GM12892 (cell line): Measurements from ENCODE around the gene SMAD7.
A peak's percentile ranks its signal among the peaks of the same experiment; 100 is the strongest.

Experiments
- DNase-seq: peaks from one replicate; pipeline ENCODE4 v3.0.0; 2011; ENCODE audit not compliant: insufficient read length
- FAIRE-seq: peaks from 2 replicates; lab custom pipeline; 2011; peaks lifted over from hg19 to GRCh38; lab: Jason Lieb, UNC
- POLR2A ChIP-seq: IDR thresholded peaks from 2 replicates; pipeline ENCODE4 v1.6.1; 2011; ENCODE audit warnings: low read depth, low read length, control low read depth
- POLR2AphosphoS5 ChIP-seq: IDR thresholded peaks from 2 replicates; pipeline ENCODE4 v1.6.1; 2011; ENCODE audit warnings: low read depth, low read length, control low read depth
- TAF1 ChIP-seq: IDR thresholded peaks from 2 replicates; pipeline ENCODE4 v1.6.1; 2011; ENCODE audit warnings: low read depth, mild to moderate bottlenecking, control low read depth, low read length, borderline replicate concordance

SMAD7 gene

GRCh38 chr18:48938827-48939204, 11.9 kb downstream of the SMAD7 start:
- TF ChIP-seq POLR2A: no peak
- TF ChIP-seq POLR2AphosphoS5: no peak
- no peak for TF ChIP-seq TAF1
- FAIRE-seq (no peak), DNase-seq (no peak)

- no peak for DNase-seq
- no peak for TF ChIP-seq POLR2A
- no peak for TF ChIP-seq TAF1
- no peak for TF ChIP-seq POLR2AphosphoS5
- FAIRE-seq: no peak
Observed at GRCh38 chr18:48937869-48938750, 12.7 kb downstream of the SMAD7 start.

GRCh38 chr18:48935433-48935774, 15.4 kb downstream of the SMAD7 start:
- no peak for TF ChIP-seq POLR2A
- TF ChIP-seq TAF1: no peak
- TF ChIP-seq POLR2AphosphoS5: no peak
- DNase-seq: no peak
- no peak for FAIRE-seq

GRCh38 chr18:48934723-48935432, 15.9 kb downstream of the SMAD7 start:
- DNase-seq (no peak), FAIRE-seq (peak; percentile 93)
- TF ChIP-seq POLR2AphosphoS5 (no peak; the same call in 1 of the 2 replicates), POLR2A (no peak; the same call in none of the 2 replicates), TAF1 (no peak)

- FAIRE-seq (no peak), DNase-seq (no peak)
- TF ChIP-seq TAF1: no peak
- TF ChIP-seq POLR2A: no peak
- TF ChIP-seq POLR2AphosphoS5: no peak
Observed at GRCh38 chr18:48934415-48934722, 16.4 kb downstream of the SMAD7 start.

DNA sequence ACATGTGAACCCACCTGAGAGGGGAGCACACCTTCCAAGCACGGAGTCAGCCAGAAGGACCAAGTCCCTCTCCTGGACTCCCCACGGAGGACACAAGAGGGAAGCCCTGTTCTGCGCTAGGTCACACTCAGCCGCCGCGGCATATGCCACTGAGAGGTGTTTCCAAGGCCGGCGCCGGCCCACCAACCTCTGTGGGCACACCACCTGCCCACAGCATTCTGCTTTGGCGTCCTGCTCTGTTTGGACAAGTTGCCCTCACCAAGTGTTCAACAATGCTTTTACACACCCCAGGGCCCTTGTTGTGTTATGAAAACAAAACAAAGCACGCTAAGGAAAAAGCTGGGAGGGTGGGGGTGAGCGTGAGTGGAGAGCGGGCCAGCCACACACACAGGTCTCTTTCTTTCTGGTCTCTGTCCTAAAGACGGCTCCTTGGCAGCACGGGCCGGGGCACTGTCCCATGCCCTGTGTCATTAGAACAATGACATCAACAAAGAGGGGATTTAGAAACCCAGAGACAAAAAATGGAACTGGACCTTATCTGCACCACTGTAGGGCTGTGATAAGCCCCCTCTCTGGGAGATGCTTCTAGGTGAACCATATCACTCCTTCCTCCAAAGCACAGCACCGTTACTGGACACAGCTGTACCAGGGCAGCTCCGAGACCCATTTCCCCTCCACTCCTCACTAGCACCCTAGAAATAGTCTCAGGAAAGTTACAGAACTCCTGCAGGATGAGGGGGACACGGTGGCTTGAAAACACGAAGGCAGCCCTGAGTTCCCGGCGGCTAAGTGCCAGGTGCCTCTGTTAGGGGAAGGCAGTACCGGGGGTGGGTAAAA, 17.0 kb downstream of the SMAD7 start:
- DNase-seq (no peak), FAIRE-seq (no peak)
- TF ChIP-seq TAF1: no peak

DNA sequence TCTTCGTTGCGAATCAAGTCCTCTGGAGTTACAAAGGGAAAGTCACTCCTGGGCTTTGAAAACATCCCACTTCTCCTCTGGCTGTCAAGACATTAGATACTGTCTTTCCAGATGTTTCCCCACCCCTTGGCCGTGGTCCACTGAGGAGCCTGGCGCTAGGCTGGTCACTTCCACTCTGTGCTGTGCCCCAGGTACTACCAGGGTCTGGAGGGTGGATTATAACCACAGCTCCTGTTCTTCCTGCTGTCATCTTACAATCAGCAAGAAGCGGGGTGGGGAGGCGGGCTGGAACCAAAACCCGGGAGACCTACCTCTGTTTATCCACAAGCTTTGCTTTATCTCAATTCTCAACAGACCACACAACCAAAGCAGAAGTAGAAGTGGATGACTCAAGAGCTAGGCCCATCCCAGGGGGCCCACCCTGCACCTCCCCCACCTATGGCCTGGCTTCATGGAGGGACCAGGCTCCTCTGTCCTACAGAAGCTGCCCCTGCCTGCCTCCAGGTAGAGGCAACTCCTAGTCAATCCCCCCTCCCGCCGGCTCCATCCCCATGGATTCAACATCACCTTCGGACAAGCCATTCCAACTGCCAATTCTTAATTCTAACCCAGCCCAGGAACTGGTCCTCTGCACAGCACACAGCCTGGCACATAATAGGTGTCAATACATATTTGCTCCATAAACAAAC, 17.8 kb downstream of the SMAD7 start:
- no peak for TF ChIP-seq POLR2AphosphoS5
- TF ChIP-seq POLR2A: no peak
- no peak for TF ChIP-seq TAF1
- DNase-seq (no peak), FAIRE-seq (no peak)

GRCh38 chr18:48932462-48932818, 18.3 kb downstream of the SMAD7 start:
- TF ChIP-seq TAF1 (no peak), POLR2A (no peak), POLR2AphosphoS5 (no peak)

DNA sequence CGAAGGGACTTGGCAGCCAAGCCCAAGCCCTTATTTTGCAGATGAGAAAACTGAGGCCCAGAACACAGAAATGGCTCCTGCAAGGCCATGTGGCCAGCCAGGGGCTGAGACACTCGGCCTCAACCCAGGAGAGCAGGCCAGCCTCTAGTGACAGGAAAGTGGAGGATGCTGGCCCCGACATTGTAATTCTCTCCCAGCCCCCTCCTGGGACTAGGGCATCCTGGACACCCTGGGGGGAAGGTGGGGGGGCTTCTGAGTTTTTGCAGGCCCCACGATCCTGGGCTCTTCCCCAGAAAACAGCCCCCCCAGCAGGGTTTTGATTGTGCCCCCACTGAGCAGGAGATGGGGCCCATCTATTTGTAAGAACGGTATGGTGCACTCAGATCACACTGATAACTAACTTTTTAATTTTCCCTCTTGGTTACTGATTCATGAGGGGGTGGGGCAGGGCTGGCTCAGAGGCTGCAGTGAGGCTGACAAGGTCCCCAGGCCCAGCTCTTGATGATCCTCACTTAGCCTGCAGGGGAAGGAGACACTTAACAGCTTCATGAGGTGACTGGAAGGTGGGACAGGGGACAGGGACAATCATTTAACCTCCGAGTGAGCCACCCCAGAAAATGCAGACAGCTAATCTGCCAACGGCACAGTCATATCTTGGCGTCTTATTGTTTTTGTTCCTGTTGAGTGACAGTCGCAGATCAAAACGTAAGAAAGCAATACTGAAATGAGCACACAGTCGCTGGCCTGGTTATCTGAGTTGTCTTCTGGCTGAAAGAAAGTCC, 18.9 kb downstream of the SMAD7 start:
- DNase-seq (peak; percentile 58), FAIRE-seq (peak; percentile 98)
- TF ChIP-seq POLR2A (no peak), TAF1 (no peak), POLR2AphosphoS5 (no peak)

More at GRCh38 chr18:48932462-48932818, 18.3 kb downstream of the SMAD7 start:
- FAIRE-seq: no peak
- no peak for DNase-seq

- no peak for DNase-seq
- FAIRE-seq: no peak
- TF ChIP-seq TAF1: no peak
- TF ChIP-seq POLR2A: no peak
- no peak for TF ChIP-seq POLR2AphosphoS5
Observed at GRCh38 chr18:48930926-48931325, 19.8 kb downstream of the SMAD7 start.
